ENCODE data around the gene SLF2. TPM values are rescaled to one million over a fixed set of nuclear protein-coding genes. Genes with fewer than 3 reads are reported as not detected.

SLF2 gene
- total and polyA plus RNA-seq, 2 of the 8 experiments (the other 6 are each of a cell fraction or from before 2014, with no cell fraction given) = 5.5 to 20.9 TPM

DNA sequence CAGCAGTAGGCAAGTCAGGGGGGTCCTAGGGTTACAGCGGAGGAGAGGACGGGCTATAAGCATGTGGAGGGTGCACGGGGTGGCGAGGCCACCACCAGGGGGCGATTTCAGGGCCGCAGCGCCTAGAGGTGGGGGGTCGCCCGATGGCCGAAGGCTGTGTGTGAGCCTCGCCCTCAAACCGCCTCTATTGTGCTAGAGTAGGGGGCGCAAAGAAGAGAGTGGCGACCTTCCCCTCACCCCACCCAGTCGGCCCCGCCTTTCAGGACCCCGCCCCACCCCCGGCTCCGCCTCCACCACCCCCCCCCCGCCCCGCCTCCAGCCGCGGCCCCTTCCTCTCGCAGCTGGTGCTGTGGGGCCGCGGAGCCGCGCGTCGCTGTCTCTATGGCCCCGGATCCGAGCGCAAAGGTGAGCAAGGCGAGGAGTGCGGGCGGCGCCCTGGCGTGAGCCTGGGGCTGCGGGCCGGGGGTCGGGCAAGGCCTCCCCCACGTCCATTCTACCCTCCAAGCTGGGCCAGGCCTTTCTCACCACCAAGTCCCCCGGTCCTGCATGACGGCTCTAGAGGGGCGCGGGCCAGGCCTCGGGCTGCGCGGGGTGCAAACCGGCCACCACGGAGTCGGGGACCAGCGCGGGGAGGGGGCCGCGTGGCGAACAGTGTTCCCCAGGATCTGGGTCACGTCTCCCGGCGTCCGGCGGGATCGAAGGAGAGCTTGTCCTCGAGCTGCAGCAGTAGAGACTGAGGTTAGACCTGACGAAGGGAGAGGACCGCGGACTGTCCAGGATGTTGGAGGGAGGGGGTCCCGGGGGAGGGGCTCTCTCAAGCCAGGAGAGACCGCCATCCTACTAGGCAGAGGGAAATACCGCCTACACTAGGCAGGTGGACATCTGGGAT, 56.7 kb downstream of the SLF2 start, which contains the start of gene SEMA4G:
Gene SEMA4G, plus strand, starts transcription at position 318 of the 889 bp plus-strand sequence. CDS start 3,409 bp downstream, outside the sequence.
- H4K91ac ChIP-seq (replicated peaks; ENCODE audit: insufficient read length, low read length) = no peak within 1 kb of the TSS
- peak within 1 kb of the TSS in 3 of 4 experiments; percentile 10 to 39 (median 20); a peak in 5 of 7 replicates for H3K9ac ChIP-seq (replicated peaks in 1 of 4; ENCODE audit: extremely low read depth in 1 of 4, low read depth in 3 of 4, low read length in 3 of 4)
- no peaks in the 10 kb centered on the region for H3K79me2 ChIP-seq (ENCODE audit: control insufficient read depth in 1 of 2, insufficient read depth in 2 of 2, low read length in 2 of 2)
- H3K4ac ChIP-seq (replicated peaks; ENCODE audit: insufficient read length, low read depth, low read length) = peak within 1 kb of the TSS; percentile 17
- no peak within 1 kb of the TSS for H2BK120ac ChIP-seq (replicated peaks; ENCODE audit: low read depth, low read length)
- no peak within 1 kb of the TSS for H3K14ac ChIP-seq (ENCODE audit: insufficient read length)
- no peak within 1 kb of the TSS for H2BK15ac ChIP-seq (ENCODE audit: low read length)
- H4K5ac ChIP-seq (ENCODE audit: insufficient read length, low read depth, low read length) = no peak within 1 kb of the TSS
- 0 out of 2 replicates have a peak within 1 kb of the TSS, but pooled peaks have one; percentile 55 for H2AK5ac ChIP-seq (ENCODE audit: low read depth, low read length)
- WGBS, 2 experiments (ENCODE audit: extremely low coverage in 1 of 2, insufficient coverage in 1 of 2, insufficient read length in 1 of 2, insufficient replicate concordance in 2 of 2, low coverage in 1 of 2, low lambda C conversion rate in 2 of 2, missing lambda C conversion rate in 1 of 2) = 2% methylated on average over 52 of the region's 70 CpGs; no CpG with 5 or more reads in 1 of the 2 experiments
- H3K4me2 ChIP-seq (ENCODE audit: insufficient read depth in 1 of 2, low read depth in 2 of 2, low read length in 2 of 2) = peak within 1 kb of the TSS; percentile 89 to 99
- H4K8ac ChIP-seq (ENCODE audit: extremely low read depth, insufficient read depth, low read length) = peak within 1 kb of the TSS; percentile 74
- H3K4me3 ChIP-seq (ENCODE audit: extremely low read depth in 1 of 4, insufficient read depth in 2 of 4, low read depth in 3 of 4, low read length in 4 of 4) = peak within 1 kb of the TSS; percentile 67 to 97 (median 72)
- no peak within 1 kb of the TSS for H3K56ac ChIP-seq (replicated peaks; ENCODE audit: insufficient read length, low read depth, low read length)
- DNase-seq (ENCODE audit: low read depth in 1 of 2, low spot score in 2 of 2) (peak; percentile 67 to 90), FAIRE-seq (no peak)
- peak within 1 kb of the TSS; percentile 94 for H3K18ac ChIP-seq (ENCODE audit: extremely low read depth, low read length)
- no peaks in the 10 kb centered on the region for H3K9me3 ChIP-seq (ENCODE audit: insufficient read depth in 2 of 2, low read depth in 1 of 2, low read length in 1 of 2)
- peaks cover 0 to 5% of the 10 kb centered on the region in 2 experiments for H4K20me1 ChIP-seq (replicated peaks in 1 of 2; ENCODE audit: control insufficient read depth in 1 of 2, insufficient read depth in 2 of 2, low read length in 2 of 2)
- peak within 1 kb of the TSS; percentile 94 for H2AFZ ChIP-seq (ENCODE audit: low read length)
- no peak within 1 kb of the TSS for H3K23ac ChIP-seq (ENCODE audit: insufficient read length)
- no peaks in the 10 kb centered on the region for H3K79me1 ChIP-seq (ENCODE audit: low read depth, low read length)
- H2BK5ac ChIP-seq (ENCODE audit: low read depth, low read length) = peak within 1 kb of the TSS; percentile 20; the same call in 1 of the 2 replicates
- H2BK12ac ChIP-seq (ENCODE audit: low read depth, low read length) = no peak within 1 kb of the TSS
- H3K4me1 ChIP-seq (replicated peaks in 1 of 4; ENCODE audit: control insufficient read depth in 3 of 4, insufficient read depth in 4 of 4, low read length in 3 of 4) = peaks cover 7 to 19% (median 10%) of the 10 kb centered on the region in 4 experiments
- no peak within 1 kb of the TSS for H2BK20ac ChIP-seq (ENCODE audit: low read length)
- peaks cover 0 to 3% (median 1%) of the 10 kb centered on the region in 4 experiments; a peak in 1 of 7 replicates for H3K27me3 ChIP-seq (replicated peaks in 1 of 4; ENCODE audit: control insufficient read depth in 3 of 4, extremely low read depth in 1 of 4, insufficient read depth in 3 of 4, low read length in 3 of 4)
- peaks cover 9% of the 10 kb centered on the region for H3K23me2 ChIP-seq (ENCODE audit: low read depth, low read length)
- H3K36me3 ChIP-seq (ENCODE audit: control insufficient read depth in 2 of 4, insufficient read depth in 4 of 4, low read length in 3 of 4) = no peaks in the 10 kb centered on the region
- no peak within 1 kb of the TSS for H3K27ac ChIP-seq (ENCODE audit: low read depth, low read length)
- POLR2A ChIA-PET (ENCODE audit: partially characterized antibody) = interaction anchor here (0.7 to 6.0 kb wide), 10 partner anchors 7 to 55 kb away, joined by 3 to 38 read pairs (median 3); no protein-coding TSS in a partner anchor
- CTCF ChIA-PET (ENCODE audit: partially characterized antibody) = interaction anchor here (0.6 to 5.4 kb wide), 24 partner anchors 7 to 774 kb away, joined by 3 to 32 read pairs (median 4); partner anchors contain the start of genes MRPL43 and TWNK
- TF ChIP-seq E2F6 (IDR thresholded peaks at IDR 0.05) (0 out of 2 replicates have a peak, but pooled peaks have one; percentile 37), RNF2 (IDR thresholded peaks at IDR 0.05; ENCODE audit: borderline replicate concordance, low read depth, low read length, missing control alignments, poor library complexity, severe bottlenecking) (no peak), KDM5A (IDR thresholded peaks at IDR 0.05; ENCODE audit: low read length) (no peak), CHD1 (IDR thresholded peaks at IDR 0.05; ENCODE audit: low read depth, low read length) (no peak), SRF (IDR thresholded peaks at IDR 0.05; ENCODE audit: low read depth, low read length) (no peak), BCL11A (IDR thresholded peaks at IDR 0.05; ENCODE audit: low read depth in 2 of 2, low read length in 2 of 2) (no peak), TAF7 (optimal IDR thresholded peaks at IDR 0.05; ENCODE audit: borderline replicate concordance, low read depth, low read length) (no peak)
